ENCODE measurements around the gene CEACAM16. TPM values are rescaled to one million over a fixed set of nuclear protein-coding genes. Genes with fewer than 3 reads are reported as not detected.

CEACAM16 gene
- total RNA-seq, 1 donor from 2014 or later = not detected

- DNase-seq (ENCODE audit: low spot score) = no peak
- TF ChIP-seq CTCF (IDR thresholded peaks at IDR 0.05; ENCODE audit: unreplicated experiment) = no peak
- no peaks in the 10 kb centered on the region for H3K9me3 Mint-ChIP-seq (ENCODE audit: unreplicated experiment)
- H3K4me3 Mint-ChIP-seq (ENCODE audit: unreplicated experiment) = no peak overlapping the region
- H3K27ac Mint-ChIP-seq (ENCODE audit: unreplicated experiment) = no peak overlapping the region
- H3K36me3 Mint-ChIP-seq (ENCODE audit: low read depth, unreplicated experiment) = no peaks in the 10 kb centered on the region
- peaks cover 14% of the 10 kb centered on the region for H3K27me3 Mint-ChIP-seq (ENCODE audit: unreplicated experiment)
- H3K4me1 Mint-ChIP-seq (ENCODE audit: unreplicated experiment) = no peaks in the 10 kb centered on the region
These were observed 26.7 kb downstream of the CEACAM16 start for GRCh38 chr19:44725684-44726083.

GRCh38 chr19:44726465-44726864 is 27.5 kb downstream of the CEACAM16 start:
- Mint-ChIP-seq H3K4me1 (ENCODE audit: unreplicated experiment) (no peaks in the 10 kb centered on the region), H3K9me3 (ENCODE audit: unreplicated experiment) (no peaks in the 10 kb centered on the region), H3K4me3 (ENCODE audit: unreplicated experiment) (no peak overlapping the region), H3K27ac (ENCODE audit: unreplicated experiment) (no peak overlapping the region), H3K27me3 (ENCODE audit: unreplicated experiment) (peaks cover 14% of the 10 kb centered on the region), H3K36me3 (ENCODE audit: low read depth, unreplicated experiment) (no peaks in the 10 kb centered on the region)
- no peak for DNase-seq (ENCODE audit: low spot score)
- TF ChIP-seq CTCF (IDR thresholded peaks at IDR 0.05; ENCODE audit: unreplicated experiment) = no peak

GRCh38 chr19:44728178-44728577 is 29.2 kb downstream of the CEACAM16 start:
- Mint-ChIP-seq H3K9me3 (ENCODE audit: unreplicated experiment) (no peaks in the 10 kb centered on the region), H3K36me3 (ENCODE audit: low read depth, unreplicated experiment) (no peaks in the 10 kb centered on the region), H3K27ac (ENCODE audit: unreplicated experiment) (no peak overlapping the region)

GRCh38 chr19:44729516-44730033 is 30.6 kb downstream of the CEACAM16 start:
- Mint-ChIP-seq H3K4me3 (ENCODE audit: unreplicated experiment) (no peak overlapping the region), H3K4me1 (ENCODE audit: unreplicated experiment) (no peaks in the 10 kb centered on the region), H3K27me3 (ENCODE audit: unreplicated experiment) (peaks cover 3% of the 10 kb centered on the region), H3K27ac (ENCODE audit: unreplicated experiment) (no peak overlapping the region), H3K36me3 (ENCODE audit: low read depth, unreplicated experiment) (no peaks in the 10 kb centered on the region), H3K9me3 (ENCODE audit: unreplicated experiment) (no peaks in the 10 kb centered on the region)
- no peak for DNase-seq (ENCODE audit: low spot score)
- TF ChIP-seq CTCF (IDR thresholded peaks at IDR 0.05; ENCODE audit: unreplicated experiment) = no peak

More at GRCh38 chr19:44728178-44728577, 29.2 kb downstream of the CEACAM16 start:
- TF ChIP-seq CTCF (IDR thresholded peaks at IDR 0.05; ENCODE audit: unreplicated experiment) = no peak
- no peak for DNase-seq (ENCODE audit: low spot score)
- Mint-ChIP-seq H3K4me1 (ENCODE audit: unreplicated experiment) (no peaks in the 10 kb centered on the region), H3K4me3 (ENCODE audit: unreplicated experiment) (no peak overlapping the region), H3K27me3 (ENCODE audit: unreplicated experiment) (peaks cover 12% of the 10 kb centered on the region)

- no peaks in the 10 kb centered on the region for H3K36me3 Mint-ChIP-seq (ENCODE audit: low read depth, unreplicated experiment)
- H3K9me3 Mint-ChIP-seq (ENCODE audit: unreplicated experiment) = no peaks in the 10 kb centered on the region
- H3K4me1 Mint-ChIP-seq (ENCODE audit: unreplicated experiment) = no peaks in the 10 kb centered on the region
- H3K27ac Mint-ChIP-seq (ENCODE audit: unreplicated experiment) = no peak overlapping the region
- no peak overlapping the region for H3K4me3 Mint-ChIP-seq (ENCODE audit: unreplicated experiment)
- peaks cover 1% of the 10 kb centered on the region for H3K27me3 Mint-ChIP-seq (ENCODE audit: unreplicated experiment)
- no peak for DNase-seq (ENCODE audit: low spot score)
- no peak for TF ChIP-seq CTCF (IDR thresholded peaks at IDR 0.05; ENCODE audit: unreplicated experiment)
These were observed 32.1 kb downstream of the CEACAM16 start for GRCh38 chr19:44731081-44731480.

Measured in endothelial cell (in vitro differentiated cells).